H9 (cell line): ENCODE results near the gene MBOAT2. TPM values are rescaled to one million over a fixed set of nuclear protein-coding genes. Genes with fewer than 3 reads are reported as not detected.

Source experiments
- DNase-seq: peaks from one replicate; pipeline ENCODE4 v3.0.0-alpha.2; 2017
- H2AFZ ChIP-seq: one replicate; pipeline ENCODE4 v1.6.1; 2013; ENCODE audit warnings: mild to moderate bottlenecking, low read length, control low read depth, moderate library complexity
- H2AK5ac ChIP-seq: 2 replicates; pipeline ENCODE4 v1.6.1; 2013; ENCODE audit warnings: low read length, control low read depth, mixed read lengths; ENCODE audit not compliant: insufficient read length
- H2BK120ac ChIP-seq: one replicate; pipeline ENCODE4 v1.6.1; 2013; ENCODE audit warnings: low read depth, mild to moderate bottlenecking, low read length, control low read depth, inconsistent platforms; ENCODE audit not compliant: poor library complexity, severe bottlenecking
- H2BK12ac ChIP-seq: 2 replicates; pipeline ENCODE4 v1.6.1; 2013; ENCODE audit warnings: low read length, control low read depth, mixed read lengths, low read depth; ENCODE audit not compliant: insufficient read length
- H2BK15ac ChIP-seq: 2 replicates; pipeline ENCODE4 v1.6.1; 2013; ENCODE audit warnings: low read depth, low read length, control low read depth
- H2BK20ac ChIP-seq: one replicate; pipeline ENCODE4 v1.6.1; 2013; ENCODE audit warnings: low read depth, mild to moderate bottlenecking, low read length, control low read depth, inconsistent platforms; ENCODE audit not compliant: poor library complexity, severe bottlenecking
- H2BK5ac ChIP-seq: 2 replicates; pipeline ENCODE4 v1.6.1; 2013; ENCODE audit warnings: low read length, control low read depth, mixed read lengths; ENCODE audit not compliant: insufficient read length
- H3K14ac ChIP-seq: 2 replicates; pipeline ENCODE4 v1.6.1; 2013; ENCODE audit warnings: low read length, control low read depth; ENCODE audit not compliant: insufficient read depth
- H3K18ac ChIP-seq: 2 replicates; pipeline ENCODE4 v1.6.1; 2013; ENCODE audit warnings: low read depth, mild to moderate bottlenecking, mixed read lengths, low read length, control low read depth; ENCODE audit not compliant: insufficient read length
- H3K23ac ChIP-seq: 2 replicates; pipeline ENCODE4 v1.6.1; 2013; ENCODE audit warnings: low read length, control low read depth, mixed read lengths, low read depth; ENCODE audit not compliant: insufficient read length
- H3K23me2 ChIP-seq: 2 replicates; pipeline ENCODE4 v1.6.1; 2013; ENCODE audit warnings: low read depth, mild to moderate bottlenecking, mixed read lengths, low read length, control low read depth; ENCODE audit not compliant: insufficient read length, poor library complexity, severe bottlenecking
- H3K27ac ChIP-seq: 2 replicates; pipeline ENCODE4 v1.5.1; 2013; ENCODE audit warnings: low read length, control low read depth, mixed read lengths, low read depth; ENCODE audit not compliant: insufficient read length
- H3K27me3 ChIP-seq: 2 replicates; pipeline ENCODE4 v1.6.1; 2013; ENCODE audit warnings: low read length, control low read depth, inconsistent platforms; ENCODE audit not compliant: insufficient read depth
- H3K4ac ChIP-seq: 2 replicates; pipeline ENCODE4 v1.6.1; 2013; ENCODE audit warnings: low read depth, mild to moderate bottlenecking, control low read depth, inconsistent platforms, low read length, moderate library complexity
- H3K4me1 ChIP-seq: 2 replicates; pipeline ENCODE4 v1.6.1; 2013; ENCODE audit warnings: low read length, control low read depth, inconsistent platforms; ENCODE audit not compliant: insufficient read depth
- H3K4me2 ChIP-seq: 2 replicates; pipeline ENCODE4 v1.6.1; 2013; ENCODE audit warnings: low read length, control low read depth, mixed read lengths; ENCODE audit not compliant: insufficient read length, insufficient read depth
- H3K56ac ChIP-seq: 2 replicates; pipeline ENCODE4 v1.6.1; 2013; ENCODE audit warnings: low read depth, mild to moderate bottlenecking, mixed read lengths, low read length, control low read depth; ENCODE audit not compliant: insufficient read length
- H3K79me1 ChIP-seq: 2 replicates; pipeline ENCODE4 v1.6.1; 2013; ENCODE audit warnings: low read depth, mild to moderate bottlenecking, moderate library complexity, low read length, control low read depth, inconsistent platforms; ENCODE audit not compliant: insufficient read depth, poor library complexity, severe bottlenecking
- H3K79me2 ChIP-seq: 2 replicates; pipeline ENCODE4 v1.6.1; 2013; ENCODE audit warnings: low read length, control low read depth, inconsistent platforms; ENCODE audit not compliant: insufficient read depth
- H3K9ac ChIP-seq: 2 replicates; pipeline ENCODE4 v1.6.1; 2013; ENCODE audit warnings: low read length, control low read depth, mixed read lengths; ENCODE audit not compliant: insufficient read length; ENCODE audit errors: extremely low read depth
- H3K9me3 ChIP-seq: one replicate; pipeline ENCODE4 v1.6.1; 2013; ENCODE audit warnings: low read depth, low read length, inconsistent platforms; ENCODE audit not compliant: control insufficient read depth
- H3T11ph ChIP-seq: one replicate; pipeline ENCODE4 v1.6.1; 2013; ENCODE audit warnings: mild to moderate bottlenecking, low read length, control low read depth, inconsistent platforms
- H4K20me1 ChIP-seq: one replicate; pipeline ENCODE4 v1.6.1; 2013; ENCODE audit not compliant: control insufficient read depth, insufficient read length, insufficient read depth
- H4K5ac ChIP-seq: 2 replicates; pipeline ENCODE4 v1.6.1; 2013; ENCODE audit warnings: low read depth, mild to moderate bottlenecking, mixed read lengths, low read length, control low read depth; ENCODE audit not compliant: insufficient read length
- H4K8ac ChIP-seq: replicated peaks from 2 replicates; pipeline ENCODE4 v1.6.1; 2013; ENCODE audit warnings: low read length, control low read depth, mixed read lengths, low read depth; ENCODE audit not compliant: insufficient read length
- H4K91ac ChIP-seq: 2 replicates; pipeline ENCODE4 v1.6.1; 2013; ENCODE audit warnings: low read depth, mild to moderate bottlenecking, moderate library complexity, mixed read lengths, low read length, control low read depth; ENCODE audit not compliant: insufficient read length
- H3K27ac Mint-ChIP-seq, 3 experiments: 2 replicates in 2 of 3; 3 replicates in 1 of 3; pipeline ENCODE4 v1.8.0; 2020 to 2021; ENCODE audit warnings: mixed read lengths in 3 of 3, mild to moderate bottlenecking in 1 of 3, moderate library complexity in 1 of 3
- H3K27me3 Mint-ChIP-seq: 2 replicates; pipeline ENCODE4 v1.8.0; 2021; ENCODE audit warnings: low read depth, mild to moderate bottlenecking, moderate library complexity, mixed read lengths
- H3K36me3 Mint-ChIP-seq, 3 experiments: 2 replicates in 2 of 3; 3 replicates in 1 of 3; pipeline ENCODE4 v1.8.0; 2020 to 2021; ENCODE audit warnings: low read depth in 3 of 3, mixed read lengths in 3 of 3; ENCODE audit not compliant: insufficient read depth in 1 of 3
- H3K4me1 Mint-ChIP-seq, 2 experiments: 2 replicates each; pipeline ENCODE4 v1.8.0; 2020; ENCODE audit warnings: mixed read lengths in 2 of 2
- H3K4me3 Mint-ChIP-seq, 2 experiments: 2 replicates in 1 of 2; 3 replicates in 1 of 2; pipeline ENCODE4 v1.8.0; 2020 to 2021; ENCODE audit warnings: mild to moderate bottlenecking in 2 of 2, mixed read lengths in 2 of 2, moderate library complexity in 1 of 2
- H3K9me3 Mint-ChIP-seq, 2 experiments: 2 replicates in 1 of 2; 3 replicates in 1 of 2; pipeline ENCODE4 v1.8.0; 2020; ENCODE audit warnings: mild to moderate bottlenecking in 2 of 2, mixed read lengths in 2 of 2, moderate library complexity in 1 of 2
- CTCF ChIP-seq: fragments of 200-600 bp; sonication (generic); conservative IDR thresholded peaks from 3 replicates; pipeline ENCODE4 v1.8.0; 2021; ENCODE audit warnings: antibody characterized with exemption, mild to moderate bottlenecking
- WGBS: extraction: QIAGEN DNeasy Blood & Tissue Kit; methylation state at CpG from one replicate; pipeline ENCODE4 v1.1.7; 2013; ENCODE audit warnings: missing lambda C conversion rate, low lambda C conversion rate, mixed read lengths; ENCODE audit not compliant: insufficient read length; ENCODE audit errors: extremely low coverage; 5-methylcytosine and 5-hydroxymethylcytosine counted together
- total RNA-seq: library from RNA; stranded (reverse); gene quantifications from 2 replicates; pipeline ENCODE4 v1.2.1, GENCODE V29; 2021

Gene MBOAT2
- total RNA-seq, 1 experiment from 2014 or later: 20.2 TPM

- Histone ChIP-seq H3K27ac (no peak within 1 kb of the TSS), H2AK5ac (no peak within 1 kb of the TSS), H3K18ac (no peak within 1 kb of the TSS), H2BK15ac (no peak within 1 kb of the TSS), H2BK20ac (no peak within 1 kb of the TSS), H2BK12ac (no peak within 1 kb of the TSS), H3K4me2 (peak within 1 kb of the TSS; percentile 67), H3K23ac (no peak within 1 kb of the TSS), H3K56ac (no peak within 1 kb of the TSS), H4K5ac (no peak within 1 kb of the TSS), H3K9ac (peak within 1 kb of the TSS; percentile 34), H2AFZ (peak within 1 kb of the TSS; percentile 59), H2BK120ac (no peak within 1 kb of the TSS), H3K9me3 (no peaks in the 10 kb centered on the region), H3K79me1 (no peaks in the 10 kb centered on the region), H3K4me1 (0 out of 2 replicates have a peak, but pooled peaks cover 2% of the 10 kb centered on the region), H3K14ac (no peak within 1 kb of the TSS), H3K23me2 (peaks cover 5% of the 10 kb centered on the region), H2BK5ac (no peak within 1 kb of the TSS), H4K20me1 (no peaks in the 10 kb centered on the region), H4K91ac (no peak within 1 kb of the TSS), H3K4ac (no peak within 1 kb of the TSS), H3T11ph (no peak within 1 kb of the TSS), H4K8ac (no peak within 1 kb of the TSS), H3K27me3 (no peaks in the 10 kb centered on the region), H3K79me2 (no peaks in the 10 kb centered on the region)
- peaks cover 9 to 14% of the 10 kb centered on the region in 2 experiments for H3K4me1 Mint-ChIP-seq
- peak within 1 kb of the TSS; percentile 82 to 99 (median 98); a peak in 6 of 7 replicates for H3K27ac Mint-ChIP-seq
- peak within 1 kb of the TSS; percentile 99 for H3K4me3 Mint-ChIP-seq
- H3K9me3 Mint-ChIP-seq: no peaks in the 10 kb centered on the region
- no peak for TF ChIP-seq CTCF
- no CpG with 5 or more reads among the region's 67 CpGs for WGBS
- no peaks in the 10 kb centered on the region for H3K36me3 Mint-ChIP-seq
- peaks cover 3% of the 10 kb centered on the region; the same call in 1 of the 2 replicates for H3K27me3 Mint-ChIP-seq
- DNase-seq: peak; percentile 84
These were observed 166.3 kb downstream of the MBOAT2 start, which contains the start of gene KIDINS220 for GRCh38 chr2:8836971-8837794. KIDINS220 (minus strand) TSS chr2:8837613; CDS start chr2:8827093, 10,520 bp downstream.
